Measurements from ENCODE around the gene PLEKHO1.
"Not testable (repeated sequence)": the region's sequence is repeated elsewhere in the genome, so short reads cannot be mapped to it uniquely, and the experiment has no call there.

PLEKHO1 gene

GRCh38 chr1:150178548-150178947 lies 28.8 kb downstream of the PLEKHO1 start:
- no peak overlapping the region for H3K27ac ChIP-seq (ENCODE audit: low read depth, low read length)
- no peaks in the 10 kb centered on the region for H3K36me3 ChIP-seq (ENCODE audit: insufficient read depth, low read length)
- no peaks in the 10 kb centered on the region for H3K27me3 ChIP-seq (ENCODE audit: control insufficient read depth in 1 of 2, insufficient read depth in 2 of 2, low read length in 2 of 2)
- H3K4me3 ChIP-seq (ENCODE audit: low read depth in 1 of 2, low read length in 2 of 2): no peak overlapping the region
- H3K4me1 ChIP-seq (ENCODE audit: insufficient read depth, low read length): no peaks in the 10 kb centered on the region
- H3K9me3 ChIP-seq (ENCODE audit: low read length): no peaks in the 10 kb centered on the region
- H3K9ac ChIP-seq (ENCODE audit: low read length): no peak overlapping the region

GRCh38 chr1:150179867-150180266 lies 30.2 kb downstream of the PLEKHO1 start:
- no peak overlapping the region for H3K9ac ChIP-seq (ENCODE audit: low read length)
- H3K27ac ChIP-seq (ENCODE audit: low read depth, low read length): no peak overlapping the region
- no peaks in the 10 kb centered on the region for H3K9me3 ChIP-seq (ENCODE audit: low read length)
- no peaks in the 10 kb centered on the region for H3K36me3 ChIP-seq (ENCODE audit: insufficient read depth, low read length)
- H3K4me3 ChIP-seq (ENCODE audit: low read depth in 1 of 2, low read length in 2 of 2): no peak overlapping the region
- no peaks in the 10 kb centered on the region for H3K4me1 ChIP-seq (ENCODE audit: insufficient read depth, low read length)
- no peaks in the 10 kb centered on the region for H3K27me3 ChIP-seq (ENCODE audit: control insufficient read depth in 1 of 2, insufficient read depth in 2 of 2, low read length in 2 of 2)

- Histone ChIP-seq H3K36me3 (ENCODE audit: insufficient read depth, low read length) (no peaks in the 10 kb centered on the region), H3K27me3 (ENCODE audit: control insufficient read depth in 1 of 2, insufficient read depth in 2 of 2, low read length in 2 of 2) (no peaks in the 10 kb centered on the region), H3K9ac (ENCODE audit: low read length) (no peak overlapping the region), H3K4me3 (ENCODE audit: low read depth in 1 of 2, low read length in 2 of 2) (no peak overlapping the region), H3K9me3 (ENCODE audit: low read length) (no peaks in the 10 kb centered on the region), H3K4me1 (ENCODE audit: insufficient read depth, low read length) (no peaks in the 10 kb centered on the region), H3K27ac (ENCODE audit: low read depth, low read length) (no peak overlapping the region)
These were observed 30.8 kb downstream of the PLEKHO1 start for GRCh38 chr1:150180474-150180873.

- no peak overlapping the region for H3K4me3 ChIP-seq (ENCODE audit: low read depth in 1 of 2, low read length in 2 of 2)
- no peaks in the 10 kb centered on the region for H3K36me3 ChIP-seq (ENCODE audit: insufficient read depth, low read length)
- no peaks in the 10 kb centered on the region for H3K9me3 ChIP-seq (ENCODE audit: low read length)
- H3K9ac ChIP-seq (ENCODE audit: low read length): no peak overlapping the region
- H3K27me3 ChIP-seq (ENCODE audit: control insufficient read depth in 1 of 2, insufficient read depth in 2 of 2, low read length in 2 of 2): no peaks in the 10 kb centered on the region
- H3K4me1 ChIP-seq (ENCODE audit: insufficient read depth, low read length): peaks cover 4% of the 10 kb centered on the region
- H3K27ac ChIP-seq (ENCODE audit: low read depth, low read length): no peak overlapping the region
These were observed 32.5 kb downstream of the PLEKHO1 start for GRCh38 chr1:150182247-150182646.

GRCh38 chr1:150183061-150183460 lies 33.3 kb downstream of the PLEKHO1 start:
- Histone ChIP-seq H3K9me3 (ENCODE audit: low read length) (no peaks in the 10 kb centered on the region), H3K27ac (ENCODE audit: low read depth, low read length) (no peak overlapping the region), H3K4me1 (ENCODE audit: insufficient read depth, low read length) (peaks cover 7% of the 10 kb centered on the region), H3K4me3 (ENCODE audit: low read depth in 1 of 2, low read length in 2 of 2) (no peak overlapping the region), H3K27me3 (ENCODE audit: control insufficient read depth in 1 of 2, insufficient read depth in 2 of 2, low read length in 2 of 2) (no peaks in the 10 kb centered on the region), H3K9ac (ENCODE audit: low read length) (no peak overlapping the region), H3K36me3 (ENCODE audit: insufficient read depth, low read length) (no peaks in the 10 kb centered on the region)

GRCh38 chr1:150185481-150185880 lies 35.8 kb downstream of the PLEKHO1 start:
- Histone ChIP-seq H3K9ac (ENCODE audit: low read length) (no peak overlapping the region), H3K4me1 (ENCODE audit: insufficient read depth, low read length) (peaks cover 7% of the 10 kb centered on the region), H3K4me3 (ENCODE audit: low read depth in 1 of 2, low read length in 2 of 2) (no peak overlapping the region), H3K9me3 (ENCODE audit: low read length) (no peaks in the 10 kb centered on the region), H3K27ac (ENCODE audit: low read depth, low read length) (no peak overlapping the region), H3K27me3 (ENCODE audit: control insufficient read depth in 1 of 2, insufficient read depth in 2 of 2, low read length in 2 of 2) (no peaks in the 10 kb centered on the region), H3K36me3 (ENCODE audit: insufficient read depth, low read length) (no peaks in the 10 kb centered on the region)

- not testable (repeated sequence) for H3K9ac ChIP-seq (ENCODE audit: low read length); H3K4me3 ChIP-seq (ENCODE audit: low read depth in 1 of 2, low read length in 2 of 2); H3K36me3 ChIP-seq (ENCODE audit: insufficient read depth, low read length); H3K27me3 ChIP-seq (ENCODE audit: control insufficient read depth in 1 of 2, insufficient read depth in 2 of 2, low read length in 2 of 2); H3K27ac ChIP-seq (ENCODE audit: low read depth, low read length); H3K9me3 ChIP-seq (ENCODE audit: low read length); H3K4me1 ChIP-seq (ENCODE audit: insufficient read depth, low read length)
These were observed 36.7 kb downstream of the PLEKHO1 start for GRCh38 chr1:150186438-150186788.

GRCh38 chr1:150186789-150187559 lies 37.3 kb downstream of the PLEKHO1 start:
- Histone ChIP-seq H3K9me3 (ENCODE audit: low read length) (no peaks in the 10 kb centered on the region), H3K4me1 (ENCODE audit: insufficient read depth, low read length) (peaks cover 7% of the 10 kb centered on the region), H3K27ac (ENCODE audit: low read depth, low read length) (no peak overlapping the region), H3K36me3 (ENCODE audit: insufficient read depth, low read length) (no peaks in the 10 kb centered on the region), H3K27me3 (ENCODE audit: control insufficient read depth in 1 of 2, insufficient read depth in 2 of 2, low read length in 2 of 2) (no peaks in the 10 kb centered on the region), H3K9ac (ENCODE audit: low read length) (no peak overlapping the region), H3K4me3 (ENCODE audit: low read depth in 1 of 2, low read length in 2 of 2) (no peak overlapping the region)

- Histone ChIP-seq H3K4me3 (ENCODE audit: low read depth in 1 of 2, low read length in 2 of 2) (no peak overlapping the region), H3K27ac (ENCODE audit: low read depth, low read length) (no peak overlapping the region), H3K27me3 (ENCODE audit: control insufficient read depth in 1 of 2, insufficient read depth in 2 of 2, low read length in 2 of 2) (no peaks in the 10 kb centered on the region), H3K9me3 (ENCODE audit: low read length) (no peaks in the 10 kb centered on the region), H3K9ac (ENCODE audit: low read length) (no peak overlapping the region), H3K36me3 (ENCODE audit: insufficient read depth, low read length) (no peaks in the 10 kb centered on the region), H3K4me1 (ENCODE audit: insufficient read depth, low read length) (peaks cover 7% of the 10 kb centered on the region)
These were observed 37.8 kb downstream of the PLEKHO1 start for GRCh38 chr1:150187560-150187931.

- peaks cover 4% of the 10 kb centered on the region for H3K4me1 ChIP-seq (ENCODE audit: insufficient read depth, low read length)
- no peaks in the 10 kb centered on the region for H3K27me3 ChIP-seq (ENCODE audit: control insufficient read depth in 1 of 2, insufficient read depth in 2 of 2, low read length in 2 of 2)
- H3K9me3 ChIP-seq (ENCODE audit: low read length): no peaks in the 10 kb centered on the region
- no peak overlapping the region for H3K4me3 ChIP-seq (ENCODE audit: low read depth in 1 of 2, low read length in 2 of 2)
- H3K9ac ChIP-seq (ENCODE audit: low read length): no peak overlapping the region
- no peaks in the 10 kb centered on the region for H3K36me3 ChIP-seq (ENCODE audit: insufficient read depth, low read length)
- H3K27ac ChIP-seq (ENCODE audit: low read depth, low read length): no peak overlapping the region
These were observed 42.3 kb downstream of the PLEKHO1 start for GRCh38 chr1:150192012-150192411.

GRCh38 chr1:150194381-150195031 lies 44.8 kb downstream of the PLEKHO1 start:
- Histone ChIP-seq H3K9me3 (ENCODE audit: low read length) (no peaks in the 10 kb centered on the region), H3K36me3 (ENCODE audit: insufficient read depth, low read length) (no peaks in the 10 kb centered on the region), H3K4me1 (ENCODE audit: insufficient read depth, low read length) (no peaks in the 10 kb centered on the region), H3K27ac (ENCODE audit: low read depth, low read length) (no peak overlapping the region), H3K27me3 (ENCODE audit: control insufficient read depth in 1 of 2, insufficient read depth in 2 of 2, low read length in 2 of 2) (no peaks in the 10 kb centered on the region), H3K4me3 (ENCODE audit: low read depth in 1 of 2, low read length in 2 of 2) (no peak overlapping the region), H3K9ac (ENCODE audit: low read length) (no peak overlapping the region)

GRCh38 chr1:150196417-150196816 lies 46.7 kb downstream of the PLEKHO1 start:
- Histone ChIP-seq H3K27ac (ENCODE audit: low read depth, low read length) (no peak overlapping the region), H3K36me3 (ENCODE audit: insufficient read depth, low read length) (no peaks in the 10 kb centered on the region), H3K27me3 (ENCODE audit: control insufficient read depth in 1 of 2, insufficient read depth in 2 of 2, low read length in 2 of 2) (no peaks in the 10 kb centered on the region), H3K4me3 (ENCODE audit: low read depth in 1 of 2, low read length in 2 of 2) (no peak overlapping the region), H3K4me1 (ENCODE audit: insufficient read depth, low read length) (no peaks in the 10 kb centered on the region), H3K9ac (ENCODE audit: low read length) (no peak overlapping the region), H3K9me3 (ENCODE audit: low read length) (no peaks in the 10 kb centered on the region)

Measured in muscle layer of colon (tissue), 2 donors.